Activated CD4-positive, CD25-positive, alpha-beta regulatory T cell treated with anti-CD3 and anti-CD28 coated beads, Interleukin-2, amount 50 U/mL, for 16 hours (primary cell): ENCODE measurements around the gene ZNF385B.

Experiments used
- DNase-seq: peaks from one replicate; pipeline ENCODE4 v3.0.0-alpha.2; 2020; ENCODE audit warnings: low read depth, low spot score

Gene ZNF385B

GRCh38 chr2:179746981-179747380 is 114.4 kb downstream of the ZNF385B start:
- no peak for DNase-seq

GRCh38 chr2:179745635-179746256 is 115.7 kb downstream of the ZNF385B start:
- DNase-seq, result no peak

- DNase-seq, result no peak
Measured at GRCh38 chr2:179744401-179744800, 117.0 kb downstream of the ZNF385B start.

- DNase-seq, result no peak
Measured at GRCh38 chr2:179741317-179741716, 120.1 kb downstream of the ZNF385B start.

GRCh38 chr2:179729966-179730365 is 131.4 kb downstream of the ZNF385B start:
- DNase-seq, result no peak

- no peak for DNase-seq
Measured at GRCh38 chr2:179726461-179727180, 134.8 kb downstream of the ZNF385B start.

GRCh38 chr2:179724403-179724802 is 137.0 kb downstream of the ZNF385B start:
- no peak for DNase-seq

- DNase-seq, result no peak
Measured at GRCh38 chr2:179720173-179720772, 141.1 kb downstream of the ZNF385B start.

GRCh38 chr2:179715871-179716270 is 145.5 kb downstream of the ZNF385B start:
- no peak for DNase-seq

- DNase-seq, result no peak
Measured at GRCh38 chr2:179715196-179715595, 146.2 kb downstream of the ZNF385B start.

GRCh38 chr2:179712825-179713224 is 148.6 kb downstream of the ZNF385B start:
- no peak for DNase-seq

GRCh38 chr2:179711375-179711774 is 150.0 kb downstream of the ZNF385B start:
- no peak for DNase-seq

- no peak for DNase-seq
Measured at GRCh38 chr2:179703702-179704101, 157.7 kb downstream of the ZNF385B start.

- no peak for DNase-seq
Measured at GRCh38 chr2:179702912-179703311, 158.5 kb downstream of the ZNF385B start.

GRCh38 chr2:179701524-179702110 is 159.8 kb downstream of the ZNF385B start:
- DNase-seq, result no peak

- no peak for DNase-seq
Measured at GRCh38 chr2:179695486-179695885, 165.9 kb downstream of the ZNF385B start.

- no peak for DNase-seq
Measured at GRCh38 chr2:179694963-179695362, 166.4 kb downstream of the ZNF385B start.

GRCh38 chr2:179692610-179693009 is 168.8 kb downstream of the ZNF385B start:
- no peak for DNase-seq

- DNase-seq, result no peak
Measured at GRCh38 chr2:179692043-179692442, 169.4 kb downstream of the ZNF385B start.

- no peak for DNase-seq
Measured at GRCh38 chr2:179691235-179691634, 170.2 kb downstream of the ZNF385B start.

- no peak for DNase-seq
Measured at GRCh38 chr2:179686718-179687342, 174.6 kb downstream of the ZNF385B start.

GRCh38 chr2:179686069-179686468 is 175.3 kb downstream of the ZNF385B start:
- DNase-seq, result no peak
